Adrenal gland (tissue), 12 donors: ENCODE results near the gene CDKN3. TPM values are rescaled to one million over a fixed set of nuclear protein-coding genes. Genes with fewer than 3 reads are reported as not detected.
A peak's percentile ranks its signal among the peaks of the same experiment; 100 is the strongest.
"Not testable (repeated sequence)": the region's sequence is repeated elsewhere in the genome, so short reads cannot be mapped to it uniquely, and the experiment has no call there.

Experiments
- DNase-seq, 7 donors: peaks; one replicate each; pipeline ENCODE4 v3.0.0-alpha.2; 2019 to 2020
- H3K27ac ChIP-seq, 5 donors: fragments of 200-600 bp; sonication (generic) in 4 of 5; 1 replicate in 3 of 5; 2 replicates in 2 of 5; pipeline versions ENCODE4 v1.5.1 to v1.8.0; 2016 to 2020; ENCODE audit warnings: mild to moderate bottlenecking in 1 of 5
- H3K27me3 ChIP-seq: fragments of 200-600 bp; 2 replicates; pipeline ENCODE4 v1.8.0; 2021
- H3K36me3 ChIP-seq, 2 donors: fragments of 200-600 bp; replicated peaks in 1 of 2; 1 replicate in 1 of 2; 2 replicates in 1 of 2; pipeline versions ENCODE4 v1.5.1 to v1.8.0; 2018 to 2022
- H3K4me1 ChIP-seq, 2 donors: fragments of 200-600 bp; replicated peaks in 1 of 2; 1 replicate in 1 of 2; 2 replicates in 1 of 2; pipeline versions ENCODE4 v1.5.1 to v1.8.0; 2018 to 2021
- H3K4me3 ChIP-seq, 4 donors: fragments of 200-600 bp; sonication (generic) in 3 of 4; one replicate each; pipeline ENCODE4 v1.5.1; 2016 to 2018
- H3K9me3 ChIP-seq, 3 donors: fragments of 200-600 bp; sonication (generic) in 1 of 3; replicated peaks in 1 of 3; 1 replicate in 2 of 3; 2 replicates in 1 of 3; pipeline versions ENCODE4 v1.5.1 to v1.8.0; 2016 to 2021
- POLR2A ChIP-seq, 2 donors: fragments of 450-650 bp; IDR thresholded peaks; one replicate each; pipeline ENCODE4 v1.6.1; 2017; ENCODE audit warnings: antibody characterized with exemption in 2 of 2, mild to moderate bottlenecking in 2 of 2, moderate library complexity in 1 of 2
- WGBS, 4 donors: extraction: QIAGEN DNeasy Blood & Tissue Kit in 2 of 4; methylation state at CpG; one replicate each; pipeline versions ENCODE4 v1.1.5 to v1.1.7; 2013 to 2017; 5-methylcytosine and 5-hydroxymethylcytosine counted together
- intact Hi-C, 2 donors: fragments of 100-400 bp; cut with DNase I; formaldehyde crosslinking; loops; one replicate each; pipeline versions ENCODE4 v1.14.1 to v1.15.0; 2022 to 2023
- polyA plus RNA-seq, 3 donors: library from polyadenylated mRNA; stranded (reverse); fragments of 200-250 nt in 2 of 3; fragments of 350-450 nt in 1 of 3; fragmentation: Illumina TruSeq in 1 of 3; extraction: RNeasy Lipid Tissue Mini Kit (QIAGEN cat#74804) in 1 of 3; gene quantifications; one replicate each; pipeline ENCODE4 v1.2.3, GENCODE V29; 2013 to 2014
- total RNA-seq, 9 donors: library from RNA; depleted of rRNA in 4 of 9; stranded (reverse); fragments of >200 nt in 4 of 9; fragments of 120-200 nt in 1 of 9; fragmentation: NEBNext Ultra II Directional in 1 of 9; extraction: Animal tissue kit (Norgen Biotek cat#: 25700) in 1 of 9; gene quantifications; one replicate each; pipeline versions ENCODE4 v1.1.0 to v1.2.4, GENCODE V29; 2013 to 2023
- TF ChIP-seq, protein P1 (sequence below), 6 experiments: fragments of 450-650 bp in 4 of 6; fragments of 200-600 bp in 2 of 6; sonication (generic) in 1 of 6; IDR thresholded peaks; 1 replicate in 5 of 6; 2 replicates in 1 of 6; pipeline versions ENCODE4 v1.5.1 to v1.8.0; 2016 to 2021; ENCODE audit warnings: antibody characterized with exemption in 6 of 6, mild to moderate bottlenecking in 2 of 6, moderate library complexity in 1 of 6
- donor health status: healthy with polysubstance abuse.
- donor health status: Bipolar disorder and iron deficiency.
- donor health status: DM: yes; HTN: yes; CAD: no.
- donor health status: DM: no; HTN: no; CAD: no.
- donor health status: DM: no; HTN: no; CAD: no.
- donor health status: DM: yes; HTN: yes; CAD: no.

Gene CDKN3
- total and polyA plus RNA-seq, 12 donors = 0.46 to 16.4 (median 2.1) TPM; not detected in 1

DNA sequence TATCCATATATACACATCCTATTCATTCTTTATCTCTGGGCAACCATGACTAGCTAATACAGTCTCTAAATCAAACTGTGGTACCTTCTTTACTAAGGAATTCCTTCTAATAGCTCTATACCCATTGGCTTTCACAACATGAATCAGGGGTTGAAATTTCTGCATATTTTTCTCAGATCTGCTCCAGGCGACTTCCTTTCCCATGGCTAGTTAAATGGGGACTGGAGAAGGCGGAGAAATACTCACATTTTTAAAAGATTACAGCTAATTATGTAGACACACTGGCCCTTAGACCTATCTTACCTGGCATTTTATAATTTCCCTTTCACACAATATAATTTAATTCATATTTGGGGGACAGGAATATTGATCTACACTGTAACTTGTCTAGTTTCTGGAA is 1.1 kb upstream of the CDKN3 start:
- Histone ChIP-seq H3K36me3 (no peaks in the 10 kb centered on the region), H3K27ac (no peak overlapping the region), H3K9me3 (no peaks in the 10 kb centered on the region), H3K4me1 (no peaks in the 10 kb centered on the region), H3K27me3 (no peaks in the 10 kb centered on the region), H3K4me3 (no peak overlapping the region)
- intact Hi-C loops = no loop called here
- TF ChIP-seq, protein P1, sequence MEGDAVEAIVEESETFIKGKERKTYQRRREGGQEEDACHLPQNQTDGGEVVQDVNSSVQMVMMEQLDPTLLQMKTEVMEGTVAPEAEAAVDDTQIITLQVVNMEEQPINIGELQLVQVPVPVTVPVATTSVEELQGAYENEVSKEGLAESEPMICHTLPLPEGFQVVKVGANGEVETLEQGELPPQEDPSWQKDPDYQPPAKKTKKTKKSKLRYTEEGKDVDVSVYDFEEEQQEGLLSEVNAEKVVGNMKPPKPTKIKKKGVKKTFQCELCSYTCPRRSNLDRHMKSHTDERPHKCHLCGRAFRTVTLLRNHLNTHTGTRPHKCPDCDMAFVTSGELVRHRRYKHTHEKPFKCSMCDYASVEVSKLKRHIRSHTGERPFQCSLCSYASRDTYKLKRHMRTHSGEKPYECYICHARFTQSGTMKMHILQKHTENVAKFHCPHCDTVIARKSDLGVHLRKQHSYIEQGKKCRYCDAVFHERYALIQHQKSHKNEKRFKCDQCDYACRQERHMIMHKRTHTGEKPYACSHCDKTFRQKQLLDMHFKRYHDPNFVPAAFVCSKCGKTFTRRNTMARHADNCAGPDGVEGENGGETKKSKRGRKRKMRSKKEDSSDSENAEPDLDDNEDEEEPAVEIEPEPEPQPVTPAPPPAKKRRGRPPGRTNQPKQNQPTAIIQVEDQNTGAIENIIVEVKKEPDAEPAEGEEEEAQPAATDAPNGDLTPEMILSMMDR (IDR thresholded peaks at IDR 0.05) = no peak
- no peak for TF ChIP-seq POLR2A (IDR thresholded peaks at IDR 0.05)
- DNase-seq = no peak
- 96 to 98% (median 97%) methylated on average over 2 of the region's 2 CpGs for WGBS, 4 donors

DNA sequence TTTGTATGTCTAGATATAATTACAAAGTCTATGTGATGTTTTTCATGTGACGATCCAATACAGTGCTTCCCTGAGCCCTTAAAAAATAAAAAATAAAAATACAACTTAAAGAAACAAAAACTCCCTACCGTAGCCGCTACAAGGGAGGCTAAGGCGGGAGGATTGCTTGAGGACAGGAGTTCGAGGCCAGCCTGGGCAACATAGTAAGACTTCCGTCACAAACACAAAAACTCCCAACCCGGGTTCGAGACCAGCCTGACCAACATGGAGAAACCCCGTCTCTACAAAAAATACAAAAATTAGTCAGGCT is 669 bp upstream of the CDKN3 start:
- no peaks in the 10 kb centered on the region for H3K4me1 ChIP-seq
- intact Hi-C loops = no loop called here
- H3K27ac ChIP-seq = no peak overlapping the region
- H3K4me3 ChIP-seq = peak overlapping the region in 3 of 4 donors; percentile 26 to 58 (median 39)
- TF ChIP-seq, protein P1 (IDR thresholded peaks at IDR 0.05) = no peak
- TF ChIP-seq POLR2A (IDR thresholded peaks at IDR 0.05) = no peak
- DNase-seq = peak in 2 of 7 donors; percentile 18 to 28
- H3K9me3 ChIP-seq = no peaks in the 10 kb centered on the region
- H3K27me3 ChIP-seq = no peaks in the 10 kb centered on the region
- H3K36me3 ChIP-seq = no peaks in the 10 kb centered on the region
- 62 to 69% (median 68%) methylated on average over 9 of the region's 9 CpGs for WGBS, 4 donors

DNA sequence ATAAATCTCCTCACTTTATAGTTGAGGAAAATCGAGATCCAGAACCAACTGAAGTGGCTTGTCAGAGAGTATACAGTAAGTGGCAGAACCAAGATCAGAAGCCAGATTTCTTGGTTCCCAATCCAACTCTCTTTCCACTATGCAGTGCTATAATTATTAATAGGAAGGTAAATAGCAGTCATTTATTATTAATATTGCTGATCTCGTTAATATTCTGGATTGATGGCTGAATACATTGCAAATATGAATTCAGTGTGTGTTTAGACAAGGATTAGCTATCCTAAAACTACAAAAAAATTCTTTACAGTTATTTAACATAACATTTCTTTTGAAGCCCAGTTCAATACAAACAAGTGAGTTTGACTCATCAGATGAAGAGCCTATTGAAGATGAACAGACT is 2.8 kb downstream of the CDKN3 start:
- no peaks in the 10 kb centered on the region for H3K9me3 ChIP-seq
- TF ChIP-seq POLR2A (IDR thresholded peaks at IDR 0.05) = no peak
- intact Hi-C loops = no loop called here
- no peaks in the 10 kb centered on the region for H3K4me1 ChIP-seq
- no peaks in the 10 kb centered on the region for H3K36me3 ChIP-seq
- no peak overlapping the region for H3K4me3 ChIP-seq
- WGBS, 4 donors = 92 to 95% (median 93%) methylated on average over 2 of the region's 2 CpGs
- no peak overlapping the region for H3K27ac ChIP-seq
- no peaks in the 10 kb centered on the region for H3K27me3 ChIP-seq
- DNase-seq = no peak

DNA sequence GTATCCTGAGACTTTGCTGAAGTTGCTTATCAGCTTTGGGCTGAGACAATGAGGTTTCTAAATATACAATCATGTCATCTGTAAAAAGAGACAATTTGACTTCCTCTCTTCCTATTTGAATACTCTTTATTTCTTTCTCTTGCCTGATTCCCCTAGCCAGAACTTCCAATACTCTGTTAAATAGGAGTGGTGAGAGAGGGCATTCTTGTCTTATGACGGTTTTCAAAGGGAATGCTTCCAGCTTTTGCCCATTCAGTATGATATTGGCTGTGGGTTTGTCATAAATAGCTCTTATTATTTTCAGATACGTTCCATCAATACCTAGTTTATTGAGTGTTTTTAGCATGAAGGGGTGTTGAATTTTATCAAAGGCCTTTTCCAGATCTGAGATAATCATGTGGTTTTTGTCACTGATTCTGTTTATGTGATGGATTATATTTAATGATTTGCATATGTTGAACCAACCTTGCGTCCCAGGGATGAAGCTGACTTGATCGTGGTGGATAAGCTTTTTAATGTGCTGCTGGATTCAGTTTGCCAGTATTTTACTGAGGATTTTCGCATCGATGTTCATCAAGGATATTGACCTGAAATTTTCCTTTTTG is 6.7 kb downstream of the CDKN3 start:
- H3K36me3 ChIP-seq, H3K4me3 ChIP-seq, H3K9me3 ChIP-seq, H3K4me1 ChIP-seq, H3K27me3 ChIP-seq, DNase-seq, intact Hi-C loops, H3K27ac ChIP-seq: not testable (repeated sequence)
- WGBS, 4 donors = 94 to 98% (median 95%) methylated on average over 6 of the region's 6 CpGs

DNA sequence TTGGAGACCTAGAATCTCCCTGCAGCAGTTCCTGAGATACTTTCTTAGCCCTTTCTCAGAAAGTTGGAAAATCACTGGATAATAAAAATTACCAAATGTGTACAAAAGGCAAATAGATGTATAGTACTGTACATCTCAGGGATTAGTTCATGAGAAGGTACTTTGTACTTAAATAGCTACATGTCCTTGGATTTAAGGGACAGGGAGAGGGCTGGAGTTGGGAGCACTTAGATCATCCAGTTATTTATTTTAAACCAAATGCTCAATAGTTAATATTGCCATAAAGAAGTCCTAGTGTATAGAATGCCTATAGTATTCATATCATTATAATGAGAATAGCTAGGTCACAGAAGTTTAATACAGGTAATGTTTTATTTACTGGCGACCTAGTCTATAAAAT is 13.4 kb downstream of the CDKN3 start:
- no peak for TF ChIP-seq POLR2A (IDR thresholded peaks at IDR 0.05)
- TF ChIP-seq, protein P1 (IDR thresholded peaks at IDR 0.05) = no peak
- H3K27ac ChIP-seq = no peak overlapping the region
- no peak for DNase-seq
- H3K4me1 ChIP-seq = no peaks in the 10 kb centered on the region
- intact Hi-C loops = no loop called here
- WGBS, 4 donors = 93 to 100% (median 96%) methylated on average over 1 of the region's 1 CpG
- H3K4me3 ChIP-seq = no peak overlapping the region
- H3K27me3 ChIP-seq = no peaks in the 10 kb centered on the region
- H3K9me3 ChIP-seq = no peaks in the 10 kb centered on the region
- no peaks in the 10 kb centered on the region for H3K36me3 ChIP-seq
